Mucosa of descending colon (tissue), 3 donors: ENCODE results near the gene EFCAB3. TPM values are rescaled to one million over a fixed set of nuclear protein-coding genes. Genes with fewer than 3 reads are reported as not detected.
"Not testable (repeated sequence)": the region's sequence is repeated elsewhere in the genome, so short reads cannot be mapped to it uniquely, and the experiment has no call there.

ENCODE experiments used
- ATAC-seq: fragments of 200-7000 bp; cut with Tn5 transposase; one replicate; pipeline ENCODE4 v1.9.1; 2020; ENCODE audit warnings: mild to moderate bottlenecking, moderate library complexity
- DNase-seq, 3 donors: peaks; one replicate each; pipeline ENCODE4 v3.0.0-alpha.2; 2020
- H3K36me3 ChIP-seq: fragments of 200-600 bp; one replicate; pipeline ENCODE4 v1.8.0; 2021; ENCODE audit warnings: low read depth, mild to moderate bottlenecking
- H3K4me1 ChIP-seq: fragments of 200-600 bp; one replicate; pipeline ENCODE4 v1.8.0; 2021; ENCODE audit warnings: low read depth, mild to moderate bottlenecking
- H3K4me3 ChIP-seq: fragments of 200-600 bp; one replicate; pipeline ENCODE4 v1.8.0; 2021; ENCODE audit warnings: mild to moderate bottlenecking
- H3K9me3 ChIP-seq: fragments of 200-600 bp; one replicate; pipeline ENCODE4 v1.8.0; 2021; ENCODE audit warnings: mild to moderate bottlenecking
- intact Hi-C, 2 donors: fragments of 100-400 bp; cut with DNase I in 1 of 2; cut with micrococcal nuclease in 1 of 2; formaldehyde crosslinking; loops; one replicate each; pipeline versions ENCODE4 v1.11.0 to v1.11.1; 2022; cut with DNase I, micrococcal nuclease
- total RNA-seq, 3 donors: library from RNA; stranded (reverse); fragmentation: NEBNext Ultra II Directional in 2 of 3; extraction: Animal tissue kit (Norgen Biotek cat#: 25700) in 2 of 3; gene quantifications; one replicate each; pipeline versions ENCODE4 v1.2.1 to v1.2.4, GENCODE V29; 2021 to 2023
- TF ChIP-seq, protein P1 (sequence below): fragments of 200-600 bp; IDR thresholded peaks from one replicate; pipeline ENCODE4 v1.8.0; 2022; ENCODE audit warnings: antibody characterized with exemption, mild to moderate bottlenecking
- donor health status: DM: no; HTN: no; CAD: no; lungs with moderate emphysema.
- donor health status: DM: no; HTN: no; CAD: no.
- donor health status: DM: no; HTN: yes; CAD: no.

Gene EFCAB3
- total RNA-seq, 3 donors from 2014 or later = not detected

DNA sequence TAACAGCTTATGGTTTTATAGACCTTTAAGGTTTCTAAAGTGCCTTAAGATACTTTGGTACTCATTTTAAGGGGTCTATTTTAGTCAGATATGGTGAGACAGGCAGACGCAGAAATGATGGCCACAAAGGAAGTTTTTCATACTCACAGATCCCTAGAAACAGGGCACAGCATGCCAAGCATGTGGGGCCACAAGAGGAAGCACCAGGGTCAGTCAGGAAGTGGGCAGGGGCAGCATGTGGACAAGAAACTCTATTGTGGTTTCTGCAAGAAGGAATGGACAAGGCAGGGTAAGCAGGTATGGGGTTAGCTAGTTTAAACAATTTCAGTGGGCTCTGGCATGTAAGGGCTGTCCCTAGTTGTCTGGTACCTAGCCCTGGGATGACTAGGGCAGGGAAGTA lies 8.5 kb downstream of the EFCAB3 start:
- H3K4me3 ChIP-seq = no peak overlapping the region
- H3K36me3 ChIP-seq = no peaks in the 10 kb centered on the region
- no peaks in the 10 kb centered on the region for H3K9me3 ChIP-seq
- intact Hi-C loops = no loop called here
- no peaks in the 10 kb centered on the region for H3K4me1 ChIP-seq
- TF ChIP-seq, protein P1, sequence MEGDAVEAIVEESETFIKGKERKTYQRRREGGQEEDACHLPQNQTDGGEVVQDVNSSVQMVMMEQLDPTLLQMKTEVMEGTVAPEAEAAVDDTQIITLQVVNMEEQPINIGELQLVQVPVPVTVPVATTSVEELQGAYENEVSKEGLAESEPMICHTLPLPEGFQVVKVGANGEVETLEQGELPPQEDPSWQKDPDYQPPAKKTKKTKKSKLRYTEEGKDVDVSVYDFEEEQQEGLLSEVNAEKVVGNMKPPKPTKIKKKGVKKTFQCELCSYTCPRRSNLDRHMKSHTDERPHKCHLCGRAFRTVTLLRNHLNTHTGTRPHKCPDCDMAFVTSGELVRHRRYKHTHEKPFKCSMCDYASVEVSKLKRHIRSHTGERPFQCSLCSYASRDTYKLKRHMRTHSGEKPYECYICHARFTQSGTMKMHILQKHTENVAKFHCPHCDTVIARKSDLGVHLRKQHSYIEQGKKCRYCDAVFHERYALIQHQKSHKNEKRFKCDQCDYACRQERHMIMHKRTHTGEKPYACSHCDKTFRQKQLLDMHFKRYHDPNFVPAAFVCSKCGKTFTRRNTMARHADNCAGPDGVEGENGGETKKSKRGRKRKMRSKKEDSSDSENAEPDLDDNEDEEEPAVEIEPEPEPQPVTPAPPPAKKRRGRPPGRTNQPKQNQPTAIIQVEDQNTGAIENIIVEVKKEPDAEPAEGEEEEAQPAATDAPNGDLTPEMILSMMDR = no peak
- ATAC-seq (no peak), DNase-seq (no peak)

DNA sequence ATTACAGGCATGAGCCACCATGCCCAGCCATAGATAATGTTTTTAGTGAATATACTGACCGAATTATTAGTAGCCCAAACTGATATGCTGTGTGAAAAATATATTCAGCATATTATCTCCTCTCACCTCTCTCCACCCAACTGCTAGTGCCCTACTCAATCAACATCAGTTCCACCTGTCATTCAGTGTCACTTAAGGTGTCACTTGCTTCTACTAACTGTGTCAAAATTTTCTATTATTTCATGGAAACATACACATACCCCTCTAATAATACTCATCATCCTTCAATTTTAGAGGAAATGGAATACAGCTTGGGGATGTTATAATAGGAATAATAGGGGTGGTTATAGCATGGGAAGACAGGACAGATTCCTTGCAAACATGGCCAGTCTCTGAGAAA lies 12.6 kb downstream of the EFCAB3 start:
- TF ChIP-seq, protein P1 = no peak
- H3K9me3 ChIP-seq = no peaks in the 10 kb centered on the region
- ATAC-seq = no peak
- no peaks in the 10 kb centered on the region for H3K4me1 ChIP-seq
- intact Hi-C loops = no loop called here
- DNase-seq = no peak
- H3K4me3 ChIP-seq = no peak overlapping the region
- no peaks in the 10 kb centered on the region for H3K36me3 ChIP-seq

DNA sequence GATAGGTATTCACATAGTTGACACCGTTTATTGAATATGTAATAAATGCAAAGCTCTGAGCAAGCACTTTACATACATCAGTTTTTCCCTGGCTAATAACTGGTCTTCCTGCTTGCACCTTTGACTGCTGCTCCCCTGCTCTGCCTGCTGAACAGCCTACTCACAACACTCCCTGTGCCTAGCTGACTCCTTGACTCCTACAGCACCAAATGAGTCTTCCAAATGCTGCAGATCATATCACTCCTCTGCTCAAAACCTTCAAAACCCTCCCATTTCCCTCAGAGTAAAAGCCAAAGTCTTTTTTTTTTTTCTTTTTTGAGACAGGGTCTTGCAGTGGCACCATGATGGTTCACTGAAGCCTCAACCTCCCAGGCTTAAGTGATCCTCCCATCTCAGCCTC lies 18.5 kb downstream of the EFCAB3 start:
- ATAC-seq = no peak
- no peak overlapping the region for H3K4me3 ChIP-seq
- no peaks in the 10 kb centered on the region for H3K4me1 ChIP-seq
- no peak for DNase-seq
- no peaks in the 10 kb centered on the region for H3K36me3 ChIP-seq
- intact Hi-C loops = no loop called here
- H3K9me3 ChIP-seq = no peaks in the 10 kb centered on the region
- TF ChIP-seq, protein P1 = no peak

DNA sequence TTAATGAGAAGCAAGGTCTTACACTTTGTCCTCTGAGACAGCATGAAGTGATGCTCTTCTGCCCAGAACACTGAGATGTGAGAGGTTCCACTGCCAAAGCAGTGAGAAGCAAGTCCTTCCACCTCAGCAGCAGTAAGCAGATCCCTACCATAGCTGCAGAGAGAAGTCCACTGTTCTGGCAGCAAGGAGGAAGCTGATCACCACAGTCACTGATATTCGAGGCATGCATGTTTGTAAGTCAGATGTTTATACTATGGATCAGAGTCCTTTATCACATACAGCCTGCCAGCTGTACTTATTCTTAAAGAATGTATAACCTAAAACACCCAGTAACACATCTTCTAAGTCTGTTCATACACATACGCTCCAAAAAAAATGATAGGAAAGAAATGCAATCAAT lies 25.1 kb downstream of the EFCAB3 start:
- Histone ChIP-seq H3K9me3 (no peaks in the 10 kb centered on the region), H3K4me3 (no peak overlapping the region), H3K4me1 (no peaks in the 10 kb centered on the region), H3K36me3 (no peaks in the 10 kb centered on the region)
- ATAC-seq = no peak
- DNase-seq = no peak
- intact Hi-C loops = no loop called here
- TF ChIP-seq, protein P1 = no peak

DNA sequence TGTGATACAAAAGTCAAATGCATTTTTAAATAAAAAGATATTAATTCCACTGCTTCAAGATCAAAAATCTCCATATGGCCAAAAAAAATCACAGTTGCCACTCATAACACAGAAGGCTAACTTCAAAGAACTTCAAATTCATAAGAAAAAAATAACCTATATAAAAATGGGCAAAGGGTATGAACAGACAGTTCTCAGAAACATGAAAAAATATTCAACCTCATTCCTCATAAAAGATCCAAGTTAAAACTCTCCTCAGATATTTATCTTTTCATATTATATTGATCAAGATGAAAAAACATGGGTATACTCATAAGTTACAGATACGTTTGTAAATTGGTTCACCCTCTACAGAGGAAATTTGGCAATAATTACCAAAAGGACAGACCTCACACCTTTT lies 32.7 kb downstream of the EFCAB3 start:
- DNase-seq, H3K36me3 ChIP-seq, H3K9me3 ChIP-seq, intact Hi-C loops, H3K4me1 ChIP-seq, ATAC-seq, H3K4me3 ChIP-seq: not testable (repeated sequence)

DNA sequence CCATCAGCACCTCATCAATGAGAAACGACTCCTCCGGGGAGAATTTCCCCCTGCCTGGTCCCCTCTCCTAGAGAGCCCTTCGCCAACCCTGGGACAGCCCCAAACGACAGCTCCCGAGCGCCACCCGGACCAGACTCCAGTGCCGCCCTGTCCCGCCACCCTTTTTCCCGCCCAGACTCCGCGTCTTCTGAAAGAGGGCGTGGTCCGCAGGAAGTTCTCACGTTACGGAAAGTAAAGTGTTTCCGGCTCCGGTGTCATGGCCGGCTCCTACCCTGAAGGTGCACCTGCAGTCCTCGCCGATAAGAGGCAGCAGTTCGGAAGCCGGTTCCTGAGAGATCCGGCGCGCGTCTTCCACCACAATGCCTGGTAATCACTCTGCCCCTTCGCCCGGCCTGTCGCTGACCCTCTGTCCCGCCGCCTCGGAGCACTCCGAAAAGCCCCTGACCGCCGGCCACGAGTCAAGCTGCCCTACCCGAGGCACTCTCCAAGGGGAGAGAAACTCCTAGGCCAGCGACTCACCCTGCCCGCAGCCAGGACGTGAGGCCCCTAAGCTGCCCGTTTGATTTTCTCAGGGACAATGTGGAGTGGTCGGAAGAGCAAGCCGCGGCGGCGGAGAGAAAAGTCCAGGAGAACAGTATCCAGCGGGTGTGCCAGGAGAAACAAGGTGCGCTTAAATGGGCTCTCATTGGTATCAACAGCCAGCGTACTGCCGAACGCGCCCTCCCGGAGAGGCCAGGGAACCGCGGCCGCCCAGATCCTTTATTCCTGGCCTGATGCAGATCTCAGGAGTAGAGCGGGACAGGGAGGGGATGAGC lies 43.5 kb downstream of the EFCAB3 start, which contains the start of gene METTL2A:
TSS of gene METTL2A (plus strand) at position 251 of the 815 bp plus-strand sequence. CDS start at position 257, 6 bp downstream.
- DNase-seq (peak; percentile 91 to 92 (median 91)), ATAC-seq (peak; percentile 97)
- H3K4me1 ChIP-seq, H3K9me3 ChIP-seq, intact Hi-C loops, H3K36me3 ChIP-seq: not testable (repeated sequence)
- peak within 1 kb of the TSS; percentile 67 for H3K4me3 ChIP-seq
- TF ChIP-seq, protein P1 = peak; percentile 30

DNA sequence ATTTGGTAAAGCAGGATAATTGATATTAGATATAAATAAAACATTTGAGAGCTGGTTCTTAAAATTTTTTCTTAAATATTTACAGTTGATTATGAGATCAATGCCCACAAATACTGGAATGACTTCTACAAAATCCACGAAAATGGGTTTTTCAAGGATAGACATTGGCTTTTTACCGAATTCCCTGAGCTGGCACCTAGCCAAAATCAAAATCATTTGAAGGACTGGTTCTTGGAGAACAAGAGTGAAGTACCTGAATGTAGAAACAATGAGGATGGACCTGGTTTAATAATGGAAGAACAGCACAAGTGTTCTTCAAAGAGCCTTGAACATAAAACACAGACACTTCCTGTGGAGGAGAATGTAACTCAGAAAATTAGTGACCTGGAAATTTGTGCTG lies 45.9 kb downstream of the EFCAB3 start:
- H3K4me1 ChIP-seq, H3K36me3 ChIP-seq, DNase-seq, H3K9me3 ChIP-seq, ATAC-seq, H3K4me3 ChIP-seq, intact Hi-C loops: not testable (repeated sequence)

DNA sequence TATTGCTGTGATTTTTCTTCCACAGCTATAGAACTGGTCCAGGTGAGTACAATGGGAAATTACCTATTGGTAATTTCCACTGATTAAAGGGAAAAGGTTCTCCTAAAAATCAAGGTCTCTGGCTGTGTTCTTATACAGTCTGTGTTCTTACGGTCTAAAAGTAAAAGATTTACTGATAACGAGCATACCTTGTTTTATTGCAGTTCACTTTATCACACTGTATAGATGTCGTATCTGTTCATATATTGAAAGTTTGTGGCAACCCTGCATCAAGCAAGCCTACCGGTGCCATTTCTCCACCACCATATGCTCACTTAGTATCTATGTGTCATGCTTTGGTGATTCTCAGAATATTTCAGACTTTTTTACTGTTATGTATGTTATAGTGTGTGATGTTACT lies 54.9 kb downstream of the EFCAB3 start:
- DNase-seq, H3K9me3 ChIP-seq, H3K4me1 ChIP-seq, H3K4me3 ChIP-seq, H3K36me3 ChIP-seq, intact Hi-C loops: not testable (repeated sequence)
- ATAC-seq = peak; percentile 66

DNA sequence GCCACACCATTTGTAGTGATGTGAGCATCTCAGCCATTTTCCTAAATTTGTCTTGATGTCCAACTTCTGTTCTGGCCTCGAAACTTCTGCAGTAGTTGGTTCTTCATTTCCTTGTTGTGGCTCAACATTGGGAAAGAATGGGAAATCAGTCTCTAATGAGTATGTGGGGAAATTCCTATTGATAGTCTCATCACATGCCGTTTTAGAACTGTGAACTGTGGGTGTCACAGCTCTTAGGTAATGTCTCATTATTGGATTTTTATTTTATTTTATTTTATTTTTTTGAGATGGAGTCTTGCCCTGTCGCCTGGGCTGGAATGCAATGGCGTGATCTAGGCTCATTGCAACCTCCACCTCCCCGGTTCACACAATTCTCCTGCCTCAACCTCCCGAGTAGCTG lies 60.8 kb downstream of the EFCAB3 start:
- H3K9me3 ChIP-seq, H3K4me1 ChIP-seq, H3K36me3 ChIP-seq, H3K4me3 ChIP-seq, intact Hi-C loops, ATAC-seq, DNase-seq: not testable (repeated sequence)
